Fibroblast of lung (primary cell): ENCODE results near the gene LIMS1.

ENCODE experiments used
- EZH2 ChIP-seq: IDR thresholded peaks from 2 replicates; pipeline ENCODE4 v1.5.1; 2012; ENCODE audit warnings: low read length, control low read depth, mild to moderate bottlenecking; ENCODE audit errors: missing control alignments
- TF ChIP-seq, protein P1 (sequence below), 2 donors: IDR thresholded peaks in 1 of 2; conservative IDR thresholded peaks in 1 of 2; 1 replicate in 1 of 2; 2 replicates in 1 of 2; pipeline ENCODE4 v1.5.1; 2011 to 2012; ENCODE audit warnings: low read length in 2 of 2, control low read depth in 1 of 2, inconsistent platforms in 1 of 2, low read depth in 1 of 2, mild to moderate bottlenecking in 1 of 2

DNA sequence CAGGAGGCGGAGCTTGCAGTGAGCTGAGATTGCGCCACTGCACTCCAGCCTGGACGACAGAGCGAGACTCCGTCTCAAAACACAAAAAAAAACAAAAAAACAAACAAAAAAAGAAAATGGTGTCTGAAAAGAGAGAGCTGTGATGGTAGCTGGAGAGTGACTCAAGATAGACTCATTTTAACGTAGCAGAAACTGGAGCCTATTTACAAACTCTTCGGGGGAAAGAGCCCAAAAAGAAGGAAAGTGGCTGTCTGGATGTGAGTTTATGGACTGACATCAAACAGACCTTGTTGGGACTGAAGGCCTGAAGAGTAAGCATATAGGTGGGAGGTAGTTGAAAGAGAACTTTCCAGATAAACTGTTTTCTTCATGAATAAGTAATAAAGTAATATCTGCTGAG is 51.8 kb downstream of the LIMS1 start:
- TF ChIP-seq, protein P1, sequence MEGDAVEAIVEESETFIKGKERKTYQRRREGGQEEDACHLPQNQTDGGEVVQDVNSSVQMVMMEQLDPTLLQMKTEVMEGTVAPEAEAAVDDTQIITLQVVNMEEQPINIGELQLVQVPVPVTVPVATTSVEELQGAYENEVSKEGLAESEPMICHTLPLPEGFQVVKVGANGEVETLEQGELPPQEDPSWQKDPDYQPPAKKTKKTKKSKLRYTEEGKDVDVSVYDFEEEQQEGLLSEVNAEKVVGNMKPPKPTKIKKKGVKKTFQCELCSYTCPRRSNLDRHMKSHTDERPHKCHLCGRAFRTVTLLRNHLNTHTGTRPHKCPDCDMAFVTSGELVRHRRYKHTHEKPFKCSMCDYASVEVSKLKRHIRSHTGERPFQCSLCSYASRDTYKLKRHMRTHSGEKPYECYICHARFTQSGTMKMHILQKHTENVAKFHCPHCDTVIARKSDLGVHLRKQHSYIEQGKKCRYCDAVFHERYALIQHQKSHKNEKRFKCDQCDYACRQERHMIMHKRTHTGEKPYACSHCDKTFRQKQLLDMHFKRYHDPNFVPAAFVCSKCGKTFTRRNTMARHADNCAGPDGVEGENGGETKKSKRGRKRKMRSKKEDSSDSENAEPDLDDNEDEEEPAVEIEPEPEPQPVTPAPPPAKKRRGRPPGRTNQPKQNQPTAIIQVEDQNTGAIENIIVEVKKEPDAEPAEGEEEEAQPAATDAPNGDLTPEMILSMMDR (conservative IDR thresholded peaks at IDR 0.05 in 1 of 2, IDR thresholded peaks at IDR 0.05 in 1 of 2; ENCODE audit: low read depth in 1 of 2, low read length in 2 of 2) = no peak
- TF ChIP-seq EZH2 = no peak
